ENCODE results near the gene CLCNKA.

DNA sequence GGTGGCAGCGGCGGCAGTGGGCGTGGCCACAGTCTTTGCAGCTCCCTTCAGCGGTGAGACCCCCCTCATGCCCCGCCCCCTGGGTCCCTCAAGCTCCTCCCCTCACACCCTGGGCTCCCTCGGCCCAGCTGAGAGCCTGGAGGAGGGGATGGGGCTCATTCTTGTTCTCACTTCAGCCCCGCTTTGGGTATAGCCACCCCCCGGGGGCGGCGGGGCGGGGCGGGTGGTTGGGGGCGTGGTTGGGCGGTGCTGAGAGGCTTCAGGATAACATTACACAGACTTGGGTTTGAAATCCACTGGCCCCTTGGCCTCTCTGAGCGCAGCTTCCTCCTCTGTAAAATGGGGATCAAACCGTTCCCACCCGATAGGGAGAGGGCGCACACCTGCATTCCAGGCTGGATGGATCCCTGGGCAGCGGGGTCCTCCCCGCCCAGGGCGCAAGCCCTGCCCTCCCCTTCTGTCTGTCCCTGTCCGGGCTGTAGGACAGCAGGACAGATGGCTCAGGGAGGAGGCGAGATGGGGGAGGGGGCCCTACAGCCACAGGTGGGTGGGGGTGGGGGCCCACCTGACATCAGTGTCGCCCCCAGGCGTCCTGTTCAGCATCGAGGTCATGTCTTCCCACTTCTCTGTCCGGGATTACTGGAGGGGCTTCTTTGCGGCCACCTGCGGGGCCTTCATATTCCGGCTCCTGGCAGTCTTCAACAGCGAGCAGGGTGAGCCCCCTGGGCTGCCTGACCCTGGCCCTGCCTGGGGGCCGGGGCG is 5.1 kb downstream of the CLCNKA start:
- TF ChIP-seq FOXJ3 (CRISPR knock-in tag; IDR thresholded peaks at IDR 0.05) (no peak), RXRA (IDR thresholded peaks at IDR 0.05; ENCODE audit: borderline replicate concordance, low read depth) (no peak), GABPA (IDR thresholded peaks at IDR 0.05; ENCODE audit: low read depth) (no peak), TCF12 (IDR thresholded peaks at IDR 0.05) (no peak), CTCF (IDR thresholded peaks at IDR 0.05) (no peak), JUND (IDR thresholded peaks at IDR 0.05) (no peak), CHD2 (IDR thresholded peaks at IDR 0.05; ENCODE audit: low read length, partially characterized antibody) (no peak), YY1 (IDR thresholded peaks at IDR 0.05; ENCODE audit: low read depth) (no peak)
